HCT116 (cell line): ENCODE results near the gene RELL1. TPM values are rescaled to one million over a fixed set of nuclear protein-coding genes. Genes with fewer than 3 reads are reported as not detected.

Experiments used
- ATAC-seq: fragments of 200-7000 bp; cut with Tn5 transposase; 2 replicates; pipeline ENCODE4 v1.9.1; 2020; ENCODE audit warnings: mild to moderate bottlenecking, moderate library complexity
- BruUV-seq: library from RNA; stranded (reverse); fragments of 400-500 nt; replicated peaks from 2 replicates; lab custom pipeline; 2021; lab: Mats Ljungman, UMichigan
- CTCF ChIA-PET: fragments of 300-600 bp; sonication (Branson Sonifier 250); formaldehyde crosslinking; loops from one replicate; lab custom pipeline; 2021; ENCODE audit warnings: antibody characterized with exemption; lab: Charles Lee
- POLR2A ChIA-PET: fragments of 300-600, 350-600 bp; sonication (Branson Sonifier 250); formaldehyde crosslinking; loops from one replicate; lab custom pipeline; 2021; ENCODE audit warnings: antibody characterized with exemption; lab: Charles Lee
- RAD21 ChIA-PET, 2 experiments: fragments of 300-600 bp; sonication (Branson Sonifier 250); formaldehyde crosslinking; loops; one replicate each; lab custom pipeline; 2023; ENCODE audit warnings: low total read pairs in 2 of 2; ENCODE audit not compliant: uncharacterized antibody in 2 of 2, unreplicated experiment in 2 of 2, low non-redundant PET in 1 of 2; lab: Charles Lee
- DNase-seq: peaks from one replicate; pipeline ENCODE4 v3.0.0-alpha.2; 2010; ENCODE audit warnings: low read depth, low spot score
- H2AFZ ChIP-seq: fragments of 200-600 bp; shearing (Covaris generic), sonication (generic); 2 replicates; pipeline ENCODE4 v1.6.1; 2017; ENCODE audit warnings: low read depth, mixed run types, mixed read lengths, antibody characterized with exemption, low read length; ENCODE audit not compliant: poor library complexity, severe bottlenecking
- H3K27ac ChIP-seq: 2 replicates; pipeline ENCODE4 v1.5.1; 2012; ENCODE audit warnings: low read depth, low read length
- H3K27me3 ChIP-seq: fragments of 200-600 bp; sonication (generic); 2 replicates; pipeline ENCODE4 v1.6.1; 2016; ENCODE audit warnings: mixed run types, low read length, mixed read lengths; ENCODE audit not compliant: insufficient read depth
- H3K36me3 ChIP-seq, 2 experiments: fragments of 200-500 bp in 1 of 2; fragments of 200-600 bp in 1 of 2; sonication (Bioruptor generic) in 1 of 2; sonication (generic) in 1 of 2; 2 replicates each; pipeline versions ENCODE4 v1.5.1 to v1.6.1; 2014 to 2016; ENCODE audit warnings: low read length in 2 of 2, inconsistent platforms in 1 of 2, mixed read lengths in 1 of 2, mixed run types in 1 of 2; ENCODE audit not compliant: insufficient read depth in 2 of 2, control insufficient read depth in 1 of 2
- H3K4me1 ChIP-seq, 2 experiments: fragments of 200-600 bp in 1 of 2; sonication (generic) in 1 of 2; 2 replicates each; pipeline versions ENCODE4 v1.5.1 to v1.6.1; 2012 to 2017; ENCODE audit warnings: low read length in 2 of 2, inconsistent platforms in 1 of 2, mild to moderate bottlenecking in 1 of 2, mixed read lengths in 1 of 2, mixed run types in 1 of 2, moderate library complexity in 1 of 2; ENCODE audit not compliant: insufficient read depth in 2 of 2, control insufficient read depth in 1 of 2
- H3K4me2 ChIP-seq: fragments of 200-600 bp; sonication (generic); 2 replicates; pipeline ENCODE4 v1.6.1; 2017; ENCODE audit warnings: mixed run types, low read length, mixed read lengths
- H3K4me3 ChIP-seq, 2 experiments: fragments of 200-600 bp in 1 of 2; sonication (generic) in 1 of 2; replicated peaks in 1 of 2; 2 replicates each; pipeline ENCODE4 v1.5.1; 2011 to 2016; ENCODE audit warnings: low read length in 2 of 2, control low read depth in 1 of 2, low read depth in 1 of 2, mild to moderate bottlenecking in 1 of 2, mixed read lengths in 1 of 2, mixed run types in 1 of 2
- H3K79me2 ChIP-seq: fragments of 200-600 bp; sonication (generic); 2 replicates; pipeline ENCODE4 v1.6.1; 2017; ENCODE audit warnings: mild to moderate bottlenecking, mixed run types, low read length, moderate library complexity, mixed read lengths; ENCODE audit not compliant: insufficient read depth
- H3K9ac ChIP-seq: fragments of 200-600 bp; sonication (generic); 2 replicates; pipeline ENCODE4 v1.6.1; 2016; ENCODE audit warnings: low read length, mixed read lengths
- H3K9me2 ChIP-seq: fragments of 200-600 bp; sonication (generic), shearing (Covaris generic); 2 replicates; pipeline ENCODE4 v1.6.1; 2017; ENCODE audit warnings: mixed run types, mild to moderate bottlenecking, moderate library complexity; ENCODE audit not compliant: insufficient read depth
- H3K9me3 ChIP-seq, 2 experiments: fragments of 200-500 bp in 1 of 2; fragments of 200-600 bp in 1 of 2; sonication (Bioruptor generic) in 1 of 2; sonication (generic) in 1 of 2; 2 replicates each; pipeline ENCODE4 v1.6.1; 2014 to 2017; ENCODE audit warnings: low read length in 2 of 2, mixed read lengths in 2 of 2, inconsistent platforms in 1 of 2, low read depth in 1 of 2, mild to moderate bottlenecking in 1 of 2, mixed run types in 1 of 2, moderate library complexity in 1 of 2; ENCODE audit not compliant: control insufficient read depth in 1 of 2, insufficient read depth in 1 of 2
- H4K20me1 ChIP-seq: fragments of 200-600 bp; sonication (generic), shearing (Covaris generic); 2 replicates; pipeline ENCODE4 v1.6.1; 2017; ENCODE audit warnings: mixed run types, mild to moderate bottlenecking, moderate library complexity; ENCODE audit not compliant: insufficient read depth
- EGR1 ChIP-seq: IDR thresholded peaks from 2 replicates; pipeline ENCODE4 v1.6.1; 2012; ENCODE audit warnings: low read depth
- FOSL1 ChIP-seq: IDR thresholded peaks from 2 replicates; pipeline ENCODE4 v1.6.1; 2012; ENCODE audit warnings: low read depth
- POLR2A ChIP-seq: IDR thresholded peaks from 2 replicates; pipeline ENCODE4 v1.7.0; 2011; ENCODE audit warnings: borderline replicate concordance; ENCODE audit not compliant: insufficient read depth, insufficient read length; ENCODE audit errors: extremely low read depth
- RAD21 ChIP-seq: IDR thresholded peaks from 2 replicates; pipeline ENCODE4 v1.6.1; 2012; ENCODE audit warnings: low read depth, mild to moderate bottlenecking
- SIN3A ChIP-seq: IDR thresholded peaks from 2 replicates; pipeline ENCODE4 v1.6.1; 2012; ENCODE audit warnings: low read depth
- TCF7L2 ChIP-seq: IDR thresholded peaks from 2 replicates; pipeline ENCODE4 v1.7.0; 2011; ENCODE audit warnings: borderline replicate concordance, inconsistent platforms; ENCODE audit not compliant: insufficient read depth, insufficient read length; ENCODE audit errors: extremely low read depth
- YY1 ChIP-seq: IDR thresholded peaks from 2 replicates; pipeline ENCODE4 v1.6.1; 2011; ENCODE audit warnings: low read length, low read depth, moderate library complexity, mild to moderate bottlenecking; ENCODE audit not compliant: insufficient replicate concordance; ENCODE audit errors: extremely low read depth
- ZFX ChIP-seq: fragments of 450-650 bp; IDR thresholded peaks from 2 replicates; pipeline ENCODE4 v1.6.1; 2017
- intact Hi-C: fragments of 100-400 bp; cut with micrococcal nuclease; formaldehyde crosslinking; loops from 2 replicates; pipeline ENCODE4 v1.10.0; 2022
- total RNA-seq: library from RNA; stranded (reverse); gene quantifications from one replicate; pipeline ENCODE4 v1.2.1, GENCODE V29; 2021; ENCODE audit not compliant: unreplicated experiment
- TF ChIP-seq, protein P1 (sequence below), 3 experiments: fragments of 200-600 bp in 1 of 3; sonication (generic) in 1 of 3; IDR thresholded peaks in 2 of 3; conservative IDR thresholded peaks in 1 of 3; 2 replicates each; pipeline ENCODE4 v1.5.1; 2012 to 2017; ENCODE audit warnings: low read depth in 2 of 3, low read length in 2 of 3, antibody characterized with exemption in 1 of 3, borderline replicate concordance in 1 of 3, control low read depth in 1 of 3, mild to moderate bottlenecking in 1 of 3, mixed read lengths in 1 of 3, mixed run types in 1 of 3, moderate library complexity in 1 of 3; ENCODE audit not compliant: insufficient read depth in 1 of 3
- TF ChIP-seq, protein P2 (sequence below): IDR thresholded peaks from 2 replicates; pipeline ENCODE4 v1.6.1; 2012
- TF ChIP-seq, protein P3 (sequence below): IDR thresholded peaks from 2 replicates; pipeline ENCODE4 v1.6.1; 2012
- TF ChIP-seq, protein P4 (sequence below): IDR thresholded peaks from 2 replicates; pipeline ENCODE4 v1.6.1; 2012; ENCODE audit warnings: low read depth

Gene RELL1
- total RNA-seq, 1 experiment from 2014 or later, result 30.2 TPM

DNA sequence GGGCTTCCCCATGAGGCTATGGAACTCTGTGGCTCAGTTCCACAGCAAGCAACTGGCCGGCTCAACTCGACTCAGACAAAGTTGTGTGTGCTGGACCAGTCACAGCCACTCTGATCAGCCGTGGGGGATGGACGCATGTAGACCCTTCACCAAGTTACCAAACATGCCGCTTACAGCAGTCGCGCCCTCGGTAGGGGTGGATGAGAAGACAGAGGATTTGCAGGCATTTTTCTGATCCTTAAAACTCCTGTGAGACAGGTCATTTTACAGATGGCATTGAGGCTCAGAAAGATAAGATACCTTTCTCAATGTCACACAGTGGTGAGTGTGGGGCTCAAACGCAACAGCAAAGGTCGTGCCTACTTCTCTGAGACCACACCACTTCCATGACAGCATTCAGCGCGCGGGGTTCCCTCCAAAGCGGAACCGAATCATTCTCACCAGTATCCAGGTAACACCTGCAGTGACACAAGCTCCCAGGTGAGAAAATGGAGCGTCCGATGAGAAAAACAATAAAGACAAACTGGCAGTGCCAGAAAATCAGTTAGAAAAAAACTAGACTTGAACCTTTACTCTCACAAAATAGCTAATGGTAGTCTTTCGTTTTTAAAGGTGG lies 83.6 kb downstream of the RELL1 start:
- intact Hi-C loops, result loop anchor here (1.0 to 5.0 kb wide), 6 partner anchors 45 to 435 kb away; partner anchors contain the start of gene RELL1
- Histone ChIP-seq H3K9ac (no peak overlapping the region), H3K4me1 (peaks cover 3 to 21% of the 10 kb centered on the region in 2 experiments; a peak in 2 of 4 replicates), H3K4me3 (no peak overlapping the region), H3K27me3 (no peaks in the 10 kb centered on the region), H3K4me2 (no peak overlapping the region)
- TF ChIP-seq ZFX (no peak), SIN3A (no peak), POLR2A (no peak), RAD21 (no peak), YY1 (no peak), TCF7L2 (no peak), FOSL1 (no peak), EGR1 (no peak)
- TF ChIP-seq, protein P1, sequence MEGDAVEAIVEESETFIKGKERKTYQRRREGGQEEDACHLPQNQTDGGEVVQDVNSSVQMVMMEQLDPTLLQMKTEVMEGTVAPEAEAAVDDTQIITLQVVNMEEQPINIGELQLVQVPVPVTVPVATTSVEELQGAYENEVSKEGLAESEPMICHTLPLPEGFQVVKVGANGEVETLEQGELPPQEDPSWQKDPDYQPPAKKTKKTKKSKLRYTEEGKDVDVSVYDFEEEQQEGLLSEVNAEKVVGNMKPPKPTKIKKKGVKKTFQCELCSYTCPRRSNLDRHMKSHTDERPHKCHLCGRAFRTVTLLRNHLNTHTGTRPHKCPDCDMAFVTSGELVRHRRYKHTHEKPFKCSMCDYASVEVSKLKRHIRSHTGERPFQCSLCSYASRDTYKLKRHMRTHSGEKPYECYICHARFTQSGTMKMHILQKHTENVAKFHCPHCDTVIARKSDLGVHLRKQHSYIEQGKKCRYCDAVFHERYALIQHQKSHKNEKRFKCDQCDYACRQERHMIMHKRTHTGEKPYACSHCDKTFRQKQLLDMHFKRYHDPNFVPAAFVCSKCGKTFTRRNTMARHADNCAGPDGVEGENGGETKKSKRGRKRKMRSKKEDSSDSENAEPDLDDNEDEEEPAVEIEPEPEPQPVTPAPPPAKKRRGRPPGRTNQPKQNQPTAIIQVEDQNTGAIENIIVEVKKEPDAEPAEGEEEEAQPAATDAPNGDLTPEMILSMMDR (IDR thresholded peaks at IDR 0.05 in 2 of 3, conservative IDR thresholded peaks at IDR 0.05 in 1 of 3; ENCODE audit: borderline replicate concordance in 1 of 3, insufficient read depth in 1 of 3, low read depth in 2 of 3, low read length in 2 of 3), result no peak
- TF ChIP-seq, protein P2, sequence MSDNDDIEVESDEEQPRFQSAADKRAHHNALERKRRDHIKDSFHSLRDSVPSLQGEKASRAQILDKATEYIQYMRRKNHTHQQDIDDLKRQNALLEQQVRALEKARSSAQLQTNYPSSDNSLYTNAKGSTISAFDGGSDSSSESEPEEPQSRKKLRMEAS, result no peak
- TF ChIP-seq, protein P3, sequence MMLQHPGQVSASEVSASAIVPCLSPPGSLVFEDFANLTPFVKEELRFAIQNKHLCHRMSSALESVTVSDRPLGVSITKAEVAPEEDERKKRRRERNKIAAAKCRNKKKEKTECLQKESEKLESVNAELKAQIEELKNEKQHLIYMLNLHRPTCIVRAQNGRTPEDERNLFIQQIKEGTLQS, result no peak
- TF ChIP-seq, protein P4, sequence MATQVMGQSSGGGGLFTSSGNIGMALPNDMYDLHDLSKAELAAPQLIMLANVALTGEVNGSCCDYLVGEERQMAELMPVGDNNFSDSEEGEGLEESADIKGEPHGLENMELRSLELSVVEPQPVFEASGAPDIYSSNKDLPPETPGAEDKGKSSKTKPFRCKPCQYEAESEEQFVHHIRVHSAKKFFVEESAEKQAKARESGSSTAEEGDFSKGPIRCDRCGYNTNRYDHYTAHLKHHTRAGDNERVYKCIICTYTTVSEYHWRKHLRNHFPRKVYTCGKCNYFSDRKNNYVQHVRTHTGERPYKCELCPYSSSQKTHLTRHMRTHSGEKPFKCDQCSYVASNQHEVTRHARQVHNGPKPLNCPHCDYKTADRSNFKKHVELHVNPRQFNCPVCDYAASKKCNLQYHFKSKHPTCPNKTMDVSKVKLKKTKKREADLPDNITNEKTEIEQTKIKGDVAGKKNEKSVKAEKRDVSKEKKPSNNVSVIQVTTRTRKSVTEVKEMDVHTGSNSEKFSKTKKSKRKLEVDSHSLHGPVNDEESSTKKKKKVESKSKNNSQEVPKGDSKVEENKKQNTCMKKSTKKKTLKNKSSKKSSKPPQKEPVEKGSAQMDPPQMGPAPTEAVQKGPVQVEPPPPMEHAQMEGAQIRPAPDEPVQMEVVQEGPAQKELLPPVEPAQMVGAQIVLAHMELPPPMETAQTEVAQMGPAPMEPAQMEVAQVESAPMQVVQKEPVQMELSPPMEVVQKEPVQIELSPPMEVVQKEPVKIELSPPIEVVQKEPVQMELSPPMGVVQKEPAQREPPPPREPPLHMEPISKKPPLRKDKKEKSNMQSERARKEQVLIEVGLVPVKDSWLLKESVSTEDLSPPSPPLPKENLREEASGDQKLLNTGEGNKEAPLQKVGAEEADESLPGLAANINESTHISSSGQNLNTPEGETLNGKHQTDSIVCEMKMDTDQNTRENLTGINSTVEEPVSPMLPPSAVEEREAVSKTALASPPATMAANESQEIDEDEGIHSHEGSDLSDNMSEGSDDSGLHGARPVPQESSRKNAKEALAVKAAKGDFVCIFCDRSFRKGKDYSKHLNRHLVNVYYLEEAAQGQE, result no peak
- TF ChIP-seq, all 23 proteins: peak for 0
- H3K9me2 ChIP-seq, result no peaks in the 10 kb centered on the region
- no peaks in the 10 kb centered on the region for H3K9me3 ChIP-seq
- no peak overlapping the region for H2AFZ ChIP-seq
- ChIA-PET POLR2A (interaction anchor here (1.9 kb wide), 1 partner anchor 199 kb away, joined by 10 read pairs; no protein-coding TSS in a partner anchor), RAD21 (interaction anchor here (1.4 to 2.0 kb wide), 2 partner anchors 64 to 199 kb away, joined by 6 to 14 read pairs; no protein-coding TSS in a partner anchor), CTCF (interaction anchor here (1.0 to 2.8 kb wide), 10 partner anchors 11 to 433 kb away, joined by 3 to 49 read pairs (median 5); partner anchors contain the start of genes PGM2 and RELL1)
- no peaks in the 10 kb centered on the region for H4K20me1 ChIP-seq
- ATAC-seq (0 out of 2 replicates have a peak, but pooled peaks have one; percentile 5), DNase-seq (no peak)
- no peaks in the 10 kb centered on the region for H3K36me3 ChIP-seq
- H3K79me2 ChIP-seq, result no peaks in the 10 kb centered on the region
- no TSS peak for BruUV-seq
- no peak overlapping the region for H3K27ac ChIP-seq
